OCI-LY1 (cell line): Measurements from ENCODE around the gene STAT4.

Experiments used
- EZH2 ChIP-seq: fragments of 200-600 bp; sonication (generic), shearing (Covaris generic); IDR thresholded peaks from 2 replicates; pipeline ENCODE4 v1.8.0; 2017; ENCODE audit warnings: borderline replicate concordance, mixed run types, mild to moderate bottlenecking, antibody characterized with exemption, low read length, moderate library complexity, mixed read lengths
- TF ChIP-seq, protein P1 (sequence below): fragments of 200-600 bp; sonication (generic), shearing (Covaris generic); IDR thresholded peaks from 2 replicates; pipeline ENCODE4 v1.5.1; 2017; ENCODE audit warnings: mild to moderate bottlenecking, antibody characterized with exemption, low read length, moderate library complexity, mixed read lengths

DNA sequence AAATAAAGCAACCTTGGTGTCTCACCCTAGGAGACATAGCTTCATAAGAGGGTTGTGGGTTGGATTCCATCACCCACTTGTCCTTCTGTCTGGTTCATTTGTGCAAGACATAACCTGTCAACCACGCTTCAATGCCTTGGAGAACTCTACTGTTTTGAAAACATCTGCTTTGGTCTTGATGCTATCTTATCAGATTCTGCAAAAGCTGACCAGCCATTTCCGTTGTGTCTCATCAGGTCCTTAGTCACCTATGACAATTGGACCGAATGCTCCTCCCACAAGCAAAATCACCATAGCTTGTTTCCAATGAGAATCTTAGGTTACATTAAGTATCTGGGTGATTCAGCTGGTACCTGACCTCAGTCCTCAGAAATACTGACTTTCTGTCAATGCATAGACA, 35.4 kb downstream of the STAT4 start:
- TF ChIP-seq EZH2, result no peak
- TF ChIP-seq, protein P1, sequence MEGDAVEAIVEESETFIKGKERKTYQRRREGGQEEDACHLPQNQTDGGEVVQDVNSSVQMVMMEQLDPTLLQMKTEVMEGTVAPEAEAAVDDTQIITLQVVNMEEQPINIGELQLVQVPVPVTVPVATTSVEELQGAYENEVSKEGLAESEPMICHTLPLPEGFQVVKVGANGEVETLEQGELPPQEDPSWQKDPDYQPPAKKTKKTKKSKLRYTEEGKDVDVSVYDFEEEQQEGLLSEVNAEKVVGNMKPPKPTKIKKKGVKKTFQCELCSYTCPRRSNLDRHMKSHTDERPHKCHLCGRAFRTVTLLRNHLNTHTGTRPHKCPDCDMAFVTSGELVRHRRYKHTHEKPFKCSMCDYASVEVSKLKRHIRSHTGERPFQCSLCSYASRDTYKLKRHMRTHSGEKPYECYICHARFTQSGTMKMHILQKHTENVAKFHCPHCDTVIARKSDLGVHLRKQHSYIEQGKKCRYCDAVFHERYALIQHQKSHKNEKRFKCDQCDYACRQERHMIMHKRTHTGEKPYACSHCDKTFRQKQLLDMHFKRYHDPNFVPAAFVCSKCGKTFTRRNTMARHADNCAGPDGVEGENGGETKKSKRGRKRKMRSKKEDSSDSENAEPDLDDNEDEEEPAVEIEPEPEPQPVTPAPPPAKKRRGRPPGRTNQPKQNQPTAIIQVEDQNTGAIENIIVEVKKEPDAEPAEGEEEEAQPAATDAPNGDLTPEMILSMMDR, result no peak
